Mesenteric fat pad (tissue), 1 donor: ENCODE data around the gene ACOX3. TPM values are rescaled to one million over a fixed set of nuclear protein-coding genes. Genes with fewer than 3 reads are reported as not detected.
"Not testable (repeated sequence)": the region's sequence is repeated elsewhere in the genome, so short reads cannot be mapped to it uniquely, and the experiment has no call there.

ENCODE experiments used
- DNase-seq: peaks from one replicate; pipeline ENCODE4 v3.0.0-alpha.2; 2020; ENCODE audit warnings: low spot score
- total RNA-seq: library from RNA; stranded (reverse); fragmentation: NEBNext Ultra II Directional; extraction: Animal tissue kit (Norgen Biotek cat#: 25700); gene quantifications from one replicate; pipeline ENCODE4 v1.2.1, GENCODE V29; 2021
- donor health status: DM: yes; HTN: yes; CAD: no.

The ACOX3 gene
- total RNA-seq, 1 donor from 2014 or later = 29.1 TPM

GRCh38 chr4:8390577-8390976 is 49.9 kb downstream of the ACOX3 start:
- no peak for DNase-seq

GRCh38 chr4:8388528-8388870 is 52.0 kb downstream of the ACOX3 start:
- no peak for DNase-seq

- DNase-seq = no peak
Observed at GRCh38 chr4:8387615-8388527, 52.7 kb downstream of the ACOX3 start.

GRCh38 chr4:8387194-8387593 is 53.3 kb downstream of the ACOX3 start:
- no peak for DNase-seq

- no peak for DNase-seq
Observed at GRCh38 chr4:8386731-8387130, 53.8 kb downstream of the ACOX3 start.

- DNase-seq = not testable (repeated sequence)
Observed at GRCh38 chr4:8386131-8386530, 54.4 kb downstream of the ACOX3 start.

GRCh38 chr4:8385611-8386010 is 54.9 kb downstream of the ACOX3 start:
- DNase-seq = no peak

GRCh38 chr4:8385106-8385505 is 55.4 kb downstream of the ACOX3 start:
- DNase-seq = no peak

- no peak for DNase-seq
Observed at GRCh38 chr4:8384397-8385060, 56.0 kb downstream of the ACOX3 start.

GRCh38 chr4:8383451-8384160 is 56.9 kb downstream of the ACOX3 start:
- no peak for DNase-seq

- no peak for DNase-seq
Observed at GRCh38 chr4:8383016-8383415, 57.5 kb downstream of the ACOX3 start.

- DNase-seq = no peak
Observed at GRCh38 chr4:8381814-8382581, 58.5 kb downstream of the ACOX3 start.

GRCh38 chr4:8380511-8381415 is 59.8 kb downstream of the ACOX3 start:
- no peak for DNase-seq

GRCh38 chr4:8379771-8380170 is 60.8 kb downstream of the ACOX3 start:
- DNase-seq = no peak

- DNase-seq = no peak
Observed at GRCh38 chr4:8379281-8379680, 61.2 kb downstream of the ACOX3 start.

GRCh38 chr4:8378776-8379175 is 61.7 kb downstream of the ACOX3 start:
- no peak for DNase-seq

- DNase-seq = no peak
Observed at GRCh38 chr4:8378101-8378724, 62.3 kb downstream of the ACOX3 start.

GRCh38 chr4:8377103-8378075 is 63.1 kb downstream of the ACOX3 start:
- no peak for DNase-seq
